ENCODE measurements around the gene IFT52. TPM values are rescaled to one million over a fixed set of nuclear protein-coding genes. Genes with fewer than 3 reads are reported as not detected.

The IFT52 gene
- total RNA-seq, 1 donor from 2014 or later, result 47.0 TPM

GRCh38 chr20:43690943-43691598 is 100.3 kb downstream of the IFT52 start:
- Mint-ChIP-seq H3K4me3 (no peak overlapping the region), H3K36me3 (peaks cover 3% of the 10 kb centered on the region), H3K4me1 (ENCODE audit: unreplicated experiment) (no peaks in the 10 kb centered on the region), H3K27me3 (no peaks in the 10 kb centered on the region), H3K9me3 (no peaks in the 10 kb centered on the region), H3K27ac (no peak overlapping the region)
- no peak for DNase-seq (ENCODE audit: extremely low spot score, unreplicated experiment)
- TF ChIP-seq CTCF (conservative IDR thresholded peaks at IDR 0.05), result no peak

- H3K4me3 Mint-ChIP-seq, result no peak overlapping the region
These were observed 101.3 kb downstream of the IFT52 start for GRCh38 chr20:43691928-43692524.

GRCh38 chr20:43694763-43695162 is 104.0 kb downstream of the IFT52 start:
- DNase-seq (ENCODE audit: extremely low spot score, unreplicated experiment), result no peak
- no peak overlapping the region for H3K4me3 Mint-ChIP-seq
- H3K27me3 Mint-ChIP-seq, result no peaks in the 10 kb centered on the region
- H3K36me3 Mint-ChIP-seq, result peaks cover 8% of the 10 kb centered on the region
- H3K9me3 Mint-ChIP-seq, result no peaks in the 10 kb centered on the region
- TF ChIP-seq CTCF (conservative IDR thresholded peaks at IDR 0.05), result no peak
- H3K4me1 Mint-ChIP-seq (ENCODE audit: unreplicated experiment), result no peaks in the 10 kb centered on the region
- no peak overlapping the region for H3K27ac Mint-ChIP-seq

More at GRCh38 chr20:43691928-43692524, 101.3 kb downstream of the IFT52 start:
- peaks cover 3% of the 10 kb centered on the region for H3K36me3 Mint-ChIP-seq
- no peaks in the 10 kb centered on the region for H3K9me3 Mint-ChIP-seq
- no peak overlapping the region for H3K27ac Mint-ChIP-seq
- no peaks in the 10 kb centered on the region for H3K4me1 Mint-ChIP-seq (ENCODE audit: unreplicated experiment)
- TF ChIP-seq CTCF (conservative IDR thresholded peaks at IDR 0.05), result peak; percentile 73
- DNase-seq (ENCODE audit: extremely low spot score, unreplicated experiment), result no peak
- H3K27me3 Mint-ChIP-seq, result no peaks in the 10 kb centered on the region

GRCh38 chr20:43695571-43695970 is 104.8 kb downstream of the IFT52 start:
- no peaks in the 10 kb centered on the region for H3K9me3 Mint-ChIP-seq
- H3K4me3 Mint-ChIP-seq, result no peak overlapping the region
- peaks cover 8% of the 10 kb centered on the region for H3K36me3 Mint-ChIP-seq
- H3K4me1 Mint-ChIP-seq (ENCODE audit: unreplicated experiment), result no peaks in the 10 kb centered on the region
- H3K27me3 Mint-ChIP-seq, result no peaks in the 10 kb centered on the region
- TF ChIP-seq CTCF (conservative IDR thresholded peaks at IDR 0.05), result no peak
- no peak overlapping the region for H3K27ac Mint-ChIP-seq
- no peak for DNase-seq (ENCODE audit: extremely low spot score, unreplicated experiment)

Other genes with a start within 250 kb of the IFT52 start
- 203 and 280 TPM in 2 replicates for gene SRSF6, start 133.0 kb upstream of the IFT52 start, total RNA-seq (ENCODE audit: low replicate concordance)
- gene L3MBTL1, start 83.2 kb upstream of the IFT52 start, total RNA-seq (ENCODE audit: low replicate concordance), result 12.2 and 23.1 TPM in 2 replicates
- 9.9 and 10.7 TPM in 2 replicates for gene SGK2, start 31.9 kb upstream of the IFT52 start, total RNA-seq (ENCODE audit: low replicate concordance)
- gene MYBL2, start 76.2 kb downstream of the IFT52 start, total RNA-seq (ENCODE audit: low replicate concordance), result 29.4 and 51.0 TPM in 2 replicates
- gene GTSF1L, start 136.1 kb downstream of the IFT52 start, total RNA-seq (ENCODE audit: low replicate concordance), result not detected in 2 replicates